HEK293 (cell line): ENCODE data around the gene GARIN5A.
A peak's percentile ranks its signal among the peaks of the same experiment; 100 is the strongest.

Experiments
- CTCF ChIA-PET: fragments of 350-600 bp; formaldehyde crosslinking; extraction: SDS; loops from one replicate; lab custom pipeline; 2021; ENCODE audit warnings: antibody characterized with exemption; lab: Yijun Ruan, JAX
- POLR2A ChIA-PET: fragments of 300-600 bp; formaldehyde crosslinking; extraction: SDS; loops from one replicate; lab custom pipeline; 2020; ENCODE audit warnings: antibody characterized with exemption, inconsistent platforms; lab: Yijun Ruan, JAX
- H3K27ac ChIP-seq: fragments of 200-500 bp; sonication (Bioruptor generic); 2 replicates; pipeline ENCODE4 v1.5.1; 2014; ENCODE audit warnings: low read depth, low read length, control low read depth, inconsistent platforms; ENCODE audit errors: extremely low read depth
- H3K36me3 ChIP-seq, 2 experiments: fragments of 200-500 bp in 1 of 2; sonication (Bioruptor generic) in 1 of 2; 1 replicate in 1 of 2; 2 replicates in 1 of 2; pipeline ENCODE4 v1.5.1; 2014 to 2017; ENCODE audit warnings: inconsistent platforms in 2 of 2, low read length in 2 of 2; ENCODE audit not compliant: control insufficient read depth in 2 of 2, insufficient read depth in 1 of 2
- H3K4me1 ChIP-seq: fragments of 200-500 bp; sonication (Bioruptor generic); 2 replicates; pipeline ENCODE4 v1.5.1; 2014; ENCODE audit warnings: mild to moderate bottlenecking, low read length, inconsistent platforms; ENCODE audit not compliant: control insufficient read depth, insufficient read depth
- H3K4me3 ChIP-seq: 2 replicates; pipeline ENCODE4 v1.5.1; 2011; ENCODE audit warnings: low read depth, mild to moderate bottlenecking, control low read depth, low read length, moderate library complexity
- H3K9me3 ChIP-seq: fragments of 200-500 bp; sonication (Bioruptor generic); 2 replicates; pipeline ENCODE4 v1.5.1; 2014; ENCODE audit warnings: low read depth, low read length, inconsistent platforms; ENCODE audit not compliant: control insufficient read depth, insufficient read depth
- BCL11B ChIP-seq: fragments of 450-650 bp; formaldehyde crosslinking; IDR thresholded peaks from 2 replicates; pipeline ENCODE4 v1.5.1; 2016; ENCODE audit warnings: low read depth, missing biosample characterization, missing genetic modification characterization
- CTCF ChIP-seq: fragments of 450-650 bp; formaldehyde crosslinking; IDR thresholded peaks from 2 replicates; pipeline ENCODE4 v1.5.1; 2016; ENCODE audit warnings: missing biosample characterization, missing genetic modification characterization
- KLF10 ChIP-seq: fragments of 450-650 bp; IDR thresholded peaks from 2 replicates; pipeline ENCODE4 v1.5.1; 2018; ENCODE audit warnings: missing biosample characterization, mild to moderate bottlenecking, missing genetic modification characterization
- REST ChIP-seq: fragments of 450-650 bp; formaldehyde crosslinking; IDR thresholded peaks from 2 replicates; pipeline ENCODE4 v1.5.1; 2016; ENCODE audit warnings: missing biosample characterization, missing genetic modification characterization
- SCRT2 ChIP-seq: fragments of 450-650 bp; formaldehyde crosslinking; IDR thresholded peaks from 2 replicates; pipeline ENCODE4 v1.5.1; 2016; ENCODE audit warnings: missing biosample characterization, missing genetic modification characterization
- SETDB1 ChIP-seq: IDR thresholded peaks from one replicate; pipeline ENCODE4 v1.6.1; 2017; ENCODE audit warnings: mild to moderate bottlenecking, low read length, moderate library complexity, mixed read lengths; ENCODE audit not compliant: insufficient read length
- ZBTB11 ChIP-seq: fragments of 450-650 bp; formaldehyde crosslinking; conservative IDR thresholded peaks from 2 replicates; pipeline ENCODE4 v1.5.1; 2016; ENCODE audit warnings: low read depth, missing biosample characterization, missing genetic modification characterization
- ZFHX2 ChIP-seq: fragments of 450-650 bp; formaldehyde crosslinking; conservative IDR thresholded peaks from 2 replicates; pipeline ENCODE4 v1.5.1; 2016; ENCODE audit warnings: missing biosample characterization, missing genetic modification characterization
- ZNF132 ChIP-seq: fragments of 450-650 bp; formaldehyde crosslinking; IDR thresholded peaks from 2 replicates; pipeline ENCODE4 v1.5.1; 2017; ENCODE audit warnings: missing biosample characterization, missing genetic modification characterization, borderline replicate concordance
- ZNF140 ChIP-seq: fragments of 450-650 bp; formaldehyde crosslinking; IDR thresholded peaks from 2 replicates; pipeline ENCODE4 v1.5.1; 2016; ENCODE audit warnings: missing biosample characterization, missing genetic modification characterization
- ZNF202 ChIP-seq: fragments of 450-650 bp; formaldehyde crosslinking; IDR thresholded peaks from 2 replicates; pipeline ENCODE4 v1.5.1; 2016; ENCODE audit warnings: missing biosample characterization, missing genetic modification characterization, borderline replicate concordance
- ZNF341 ChIP-seq: fragments of 450-650 bp; formaldehyde crosslinking; IDR thresholded peaks from 2 replicates; pipeline ENCODE4; 2016; ENCODE audit warnings: low read depth, missing biosample characterization, missing genetic modification characterization
- ZNF555 ChIP-seq: fragments of 450-650 bp; formaldehyde crosslinking; conservative IDR thresholded peaks from 2 replicates; pipeline ENCODE4 v1.5.1; 2017; ENCODE audit warnings: missing biosample characterization, mild to moderate bottlenecking, missing genetic modification characterization, inconsistent platforms
- ZNF610 ChIP-seq: fragments of 450-650 bp; formaldehyde crosslinking; IDR thresholded peaks from 2 replicates; pipeline ENCODE4 v1.5.1; 2016; ENCODE audit warnings: missing biosample characterization, missing genetic modification characterization, borderline replicate concordance
- ZNF629 ChIP-seq: fragments of 450-650 bp; formaldehyde crosslinking; IDR thresholded peaks from 2 replicates; pipeline ENCODE4 v1.5.1; 2017; ENCODE audit warnings: missing biosample characterization, missing genetic modification characterization
- ZNF777 ChIP-seq: fragments of 450-650 bp; formaldehyde crosslinking; IDR thresholded peaks from 2 replicates; pipeline ENCODE4 v1.5.1; 2017; ENCODE audit warnings: missing biosample characterization, missing genetic modification characterization, borderline replicate concordance
- ZXDB ChIP-seq: fragments of 450-650 bp; formaldehyde crosslinking; IDR thresholded peaks from 2 replicates; pipeline ENCODE4 v1.5.1; 2016; ENCODE audit warnings: missing biosample characterization, missing genetic modification characterization

The GARIN5A gene

GRCh38 chr19:50486823-50487515 is 10.3 kb upstream of the GARIN5A start:
- H3K36me3 ChIP-seq, result peaks cover 6 to 45% of the 10 kb centered on the region in 2 experiments; a peak in 2 of 3 replicates
- no peak overlapping the region for H3K27ac ChIP-seq
- no peak overlapping the region for H3K4me3 ChIP-seq
- POLR2A ChIA-PET, result no interaction called here
- TF ChIP-seq SCRT2 (0 out of 2 replicates have a peak, but pooled peaks have one; percentile 24), ZXDB (tag by site-specific recombination) (no peak), ZFHX2 (tag by site-specific recombination) (no peak), CTCF (tag by site-specific recombination) (peak; percentile 47; the same call in 1 of the 2 replicates), ZNF132 (no peak), SETDB1 (peak; percentile 92), ZNF202 (no peak), ZNF341 (tag by site-specific recombination) (no peak), BCL11B (tag by site-specific recombination) (no peak), ZNF777 (tag by site-specific recombination) (no peak), ZNF610 (tag by site-specific recombination) (no peak), KLF10 (tag by site-specific recombination) (no peak), ZNF555 (tag by site-specific recombination) (no peak), ZNF140 (tag by site-specific recombination) (0 out of 2 replicates have a peak, but pooled peaks have one; percentile 11), REST (tag by site-specific recombination) (no peak), ZBTB11 (tag by site-specific recombination) (no peak), ZNF629 (no peak)
- H3K9me3 ChIP-seq, result no peaks in the 10 kb centered on the region
- CTCF ChIA-PET, result interaction anchor here (0.6 to 1.2 kb wide), 7 partner anchors 8 to 168 kb away, joined by 3 to 8 read pairs (median 3); no protein-coding TSS in a partner anchor
- no peaks in the 10 kb centered on the region for H3K4me1 ChIP-seq
